CD1c-positive myeloid dendritic cell (primary cell): ENCODE results near the gene H2AZ1.
"Not testable (repeated sequence)": the region's sequence is repeated elsewhere in the genome, so short reads cannot be mapped to it uniquely, and the experiment has no call there.

Experiments used
- DNase-seq: peaks from one replicate; pipeline ENCODE4 v3.0.0-alpha.2; 2016; ENCODE audit errors: extremely low spot score

H2AZ1 gene

GRCh38 chr4:99949999-99950912 is at the start of gene H2AZ1:
H2AZ1 (minus strand) TSS chr4:99950275; CDS start chr4:99950170, 105 bp downstream.
- DNase-seq = peak; percentile 100

GRCh38 chr4:99998062-99998867 is 48.2 kb upstream of the H2AZ1 start:
- peak; percentile 3 for DNase-seq

GRCh38 chr4:99991741-99992140 is 41.7 kb upstream of the H2AZ1 start:
- no peak for DNase-seq

DNA sequence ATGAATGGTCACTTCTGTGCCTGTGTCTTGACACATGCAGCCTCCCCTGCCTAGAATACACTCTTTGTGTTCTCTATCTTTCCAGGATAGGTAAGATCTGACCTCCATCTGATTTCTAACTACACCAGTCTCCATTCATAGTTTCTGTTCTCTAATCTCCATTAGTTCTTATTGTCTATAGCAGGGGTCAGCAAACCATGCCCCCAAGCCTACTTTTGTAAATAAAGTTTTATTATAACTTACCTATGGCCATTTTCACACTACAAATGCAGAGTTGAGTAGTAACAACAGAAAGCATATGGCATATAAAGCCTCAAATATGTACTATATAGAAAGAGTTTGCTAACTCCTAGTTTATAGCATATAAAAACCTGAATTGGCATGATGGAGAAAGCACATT is 37.6 kb upstream of the H2AZ1 start:
- no peak for DNase-seq

- no peak for DNase-seq
Measured at GRCh38 chr4:99986792-99987191, 36.7 kb upstream of the H2AZ1 start.

DNA sequence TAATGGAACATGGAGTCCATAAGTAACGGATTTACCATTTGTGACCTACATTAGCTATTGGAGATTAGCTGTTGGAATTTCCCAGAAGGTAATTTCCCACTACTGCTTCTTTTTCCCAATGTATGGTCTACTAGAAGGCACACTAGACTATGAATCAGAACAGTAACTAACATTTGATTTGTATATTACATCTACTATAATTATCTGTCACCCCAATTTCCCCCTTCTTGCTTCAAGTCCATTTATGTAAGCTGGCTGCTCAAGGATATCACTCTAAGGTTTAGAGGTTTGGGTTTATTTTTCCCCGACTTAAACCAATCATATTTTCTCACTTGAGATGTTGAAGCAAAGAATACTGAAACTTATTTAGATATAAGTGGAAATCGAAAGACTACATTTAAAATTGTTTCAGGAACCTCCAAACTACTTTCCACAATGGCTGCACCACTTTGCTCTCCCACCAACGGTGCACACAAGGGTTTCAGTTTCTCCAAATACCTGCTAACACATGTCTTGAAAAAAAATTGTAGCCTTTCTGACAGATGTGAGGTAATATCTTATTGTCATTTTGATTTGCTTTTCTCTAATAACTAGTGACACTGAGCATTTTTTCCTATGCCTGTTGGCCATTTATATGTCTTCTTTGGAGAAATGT is 33.3 kb upstream of the H2AZ1 start:
- no peak for DNase-seq

- DNase-seq = no peak
Measured at GRCh38 chr4:99979872-99980271, 29.8 kb upstream of the H2AZ1 start.

DNA sequence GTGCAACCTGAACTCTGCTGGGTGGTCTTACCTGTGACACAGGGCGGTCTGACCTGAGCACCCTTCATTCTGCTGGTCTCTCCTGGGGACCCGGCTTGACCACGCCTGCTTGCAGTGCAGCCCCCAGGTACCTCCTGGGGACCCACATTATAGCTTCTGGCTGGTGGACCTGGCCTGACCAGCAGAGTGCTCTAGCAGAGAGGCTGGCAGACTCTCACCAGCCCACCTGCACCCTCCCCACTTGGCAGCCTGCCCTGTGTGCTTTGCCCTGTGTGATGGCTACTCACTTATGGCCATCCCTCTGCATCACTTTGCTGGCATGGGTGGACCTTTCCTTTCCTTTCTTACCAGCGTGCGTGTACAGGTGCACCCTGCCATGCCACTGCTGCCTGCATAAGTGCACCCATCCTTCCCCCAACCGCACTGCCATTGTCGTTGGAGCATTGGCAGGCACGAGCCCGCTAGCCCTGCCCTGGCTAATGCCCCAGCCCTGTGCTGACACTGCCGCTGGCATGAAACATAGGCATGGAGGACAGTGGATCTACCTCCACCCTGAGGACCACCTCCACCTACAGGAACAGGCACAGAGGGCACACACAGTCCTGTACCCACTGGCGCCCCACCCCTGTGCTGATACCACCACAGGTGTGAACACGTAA is 21.5 kb upstream of the H2AZ1 start:
- DNase-seq = no peak

DNA sequence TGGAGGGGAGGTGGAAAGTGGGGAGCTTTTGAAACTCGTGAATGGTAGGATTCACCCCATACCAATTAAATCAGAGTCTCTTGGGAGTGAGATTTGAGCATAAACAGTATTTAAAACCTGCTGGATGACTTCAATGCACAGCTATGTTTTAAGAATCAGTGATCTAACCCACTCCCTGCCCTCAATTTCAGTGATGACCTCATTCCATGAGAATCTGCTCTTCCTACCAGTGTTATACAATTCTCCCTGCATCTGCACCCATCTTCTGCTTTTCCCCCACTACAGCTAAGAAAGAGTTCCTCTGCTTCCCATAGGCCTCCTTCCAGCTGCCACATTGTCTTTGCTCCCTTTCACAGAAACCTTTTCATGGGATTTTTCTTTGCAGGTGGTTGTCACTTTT is 18.3 kb upstream of the H2AZ1 start:
- DNase-seq = no peak

GRCh38 chr4:99966692-99967091 is 16.6 kb upstream of the H2AZ1 start:
- DNase-seq = no peak

- no peak for DNase-seq
Measured at GRCh38 chr4:99965674-99966350, 15.7 kb upstream of the H2AZ1 start.

GRCh38 chr4:99965173-99965572 is 15.1 kb upstream of the H2AZ1 start:
- no peak for DNase-seq

GRCh38 chr4:99961711-99962110 is 11.6 kb upstream of the H2AZ1 start:
- peak; percentile 39 for DNase-seq

- DNase-seq = no peak
Measured at GRCh38 chr4:99960648-99961047, 10.6 kb upstream of the H2AZ1 start.

DNA sequence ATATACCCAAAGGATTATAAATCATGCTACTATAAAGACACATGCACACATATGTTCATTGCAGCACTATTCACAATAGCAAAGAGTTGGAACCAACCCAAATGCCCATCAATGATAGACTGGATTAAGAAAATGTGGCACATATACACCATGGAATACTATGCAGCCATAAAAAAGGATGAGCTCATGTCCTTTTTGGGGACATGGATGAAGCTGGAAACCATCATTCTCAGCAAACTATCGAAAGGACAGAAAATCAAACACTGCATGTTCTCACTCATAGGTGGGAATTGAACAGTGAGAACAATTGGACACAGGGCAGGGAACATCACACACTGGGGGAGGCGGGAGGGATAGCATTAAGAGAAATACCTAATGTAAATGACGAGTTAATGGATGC is 8.1 kb upstream of the H2AZ1 start:
- not testable (repeated sequence) for DNase-seq

DNA sequence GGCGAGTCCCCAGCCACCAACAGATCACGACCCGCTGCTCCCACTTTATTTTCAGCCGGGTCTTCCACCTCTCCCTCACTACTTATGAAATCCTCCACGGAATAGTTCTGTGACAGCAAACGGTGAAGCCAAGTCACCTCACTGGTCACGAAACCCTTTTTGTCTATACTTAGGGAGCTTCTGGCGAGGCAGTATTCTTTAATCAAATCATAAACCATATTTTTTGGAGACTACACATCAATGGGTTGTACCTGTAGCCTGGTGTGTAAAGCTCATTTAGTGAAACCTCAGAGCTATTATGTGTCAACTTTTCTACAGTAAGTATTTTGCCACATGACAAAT is 809 bp upstream of the H2AZ1 start:
- DNase-seq = peak; percentile 6

GRCh38 chr4:99949034-99949998 is 759 bp downstream of the H2AZ1 start:
- peak; percentile 93 for DNase-seq

DNA sequence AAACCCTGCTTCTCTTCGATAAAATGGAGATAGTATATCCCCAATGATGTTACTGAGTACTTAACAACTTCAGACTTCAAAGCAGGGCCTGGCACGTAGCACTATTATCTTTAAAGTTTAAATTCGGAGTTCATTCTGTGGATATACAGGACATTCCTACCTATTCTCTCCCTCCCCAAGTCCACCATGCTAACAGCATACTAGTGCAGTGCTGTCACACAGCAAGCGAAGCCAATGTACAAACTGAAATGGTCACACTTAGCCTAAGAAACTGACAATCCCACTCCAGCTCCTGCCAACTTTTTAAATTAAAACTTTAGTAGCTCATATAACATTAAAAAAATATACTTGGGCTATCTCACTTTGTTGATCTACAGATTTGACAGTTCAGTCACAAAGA is 2.5 kb downstream of the H2AZ1 start:
- no peak for DNase-seq

GRCh38 chr4:99947190-99947578 is 2.9 kb downstream of the H2AZ1 start:
- no peak for DNase-seq
